OCI-M1 (cell line): ENCODE measurements around the gene KDM4E.
"Not testable (repeated sequence)": the region's sequence is repeated elsewhere in the genome, so short reads cannot be mapped to it uniquely, and the experiment has no call there.

Experiments used
- DNase-seq: peaks from one replicate; lab custom pipeline; 2025; lab: John Stamatoyannopoulos, UW

KDM4E gene

GRCh38 chr11:95024958-95025357 is at the start of gene KDM4E:
KDM4E (plus strand) TSS chr11:95025258; CDS start chr11:95025558, 300 bp downstream.
- no peak for DNase-seq

DNA sequence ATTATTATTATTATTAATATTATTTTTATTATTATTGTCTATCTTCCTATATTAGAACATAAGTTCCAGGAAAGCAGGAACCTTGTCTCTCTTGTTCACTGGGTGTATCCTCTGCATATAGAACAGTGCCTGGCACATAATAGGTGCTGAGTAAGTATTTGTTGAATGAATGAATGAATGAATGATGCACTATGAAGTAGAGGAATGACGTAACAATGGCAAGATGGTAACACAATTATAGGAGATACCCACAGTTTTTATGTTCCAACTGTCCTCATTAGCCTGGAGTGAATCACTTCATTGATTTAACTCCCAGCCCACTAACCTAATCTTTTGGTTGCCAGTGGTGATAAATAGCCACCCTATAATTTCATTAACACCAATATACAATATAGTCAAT is 49.5 kb upstream of the KDM4E start:
- no peak for DNase-seq

- no peak for DNase-seq
Observed at GRCh38 chr11:94987378-94987777, 37.7 kb upstream of the KDM4E start.

DNA sequence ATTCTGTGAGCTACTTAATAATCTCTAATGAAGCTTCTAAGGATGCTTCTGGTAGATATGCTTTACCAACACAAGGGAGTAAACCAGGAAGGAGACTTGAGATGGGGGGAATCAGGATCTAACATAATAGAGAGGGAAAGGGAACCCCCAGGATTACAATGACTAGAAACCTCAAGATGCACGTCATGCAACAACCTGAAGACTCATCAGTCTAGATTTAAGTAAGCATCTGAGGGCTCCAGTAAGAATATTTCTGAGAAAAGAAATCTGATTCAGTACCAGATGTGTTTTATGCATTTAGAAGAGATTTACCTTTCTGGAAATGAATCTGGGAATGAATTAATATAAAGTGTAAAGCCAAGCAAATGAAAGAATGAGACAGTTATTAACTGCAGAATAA is 36.3 kb upstream of the KDM4E start:
- no peak for DNase-seq

- DNase-seq: no peak
Observed at GRCh38 chr11:94993400-94993943, 31.6 kb upstream of the KDM4E start.

DNA sequence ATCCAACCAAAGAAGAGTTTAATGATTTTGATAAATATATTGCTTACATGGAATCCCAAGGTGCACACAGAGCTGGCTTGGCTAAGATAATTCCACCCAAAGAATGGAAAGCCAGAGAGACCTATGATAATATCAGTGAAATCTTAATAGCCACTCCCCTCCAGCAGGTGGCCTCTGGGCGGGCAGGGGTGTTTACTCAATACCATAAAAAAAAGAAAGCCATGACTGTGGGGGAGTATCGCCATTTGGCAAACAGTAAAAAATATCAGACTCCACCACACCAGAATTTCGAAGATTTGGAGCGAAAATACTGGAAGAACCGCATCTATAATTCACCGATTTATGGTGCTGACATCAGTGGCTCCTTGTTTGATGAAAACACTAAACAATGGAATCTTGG is 27.6 kb upstream of the KDM4E start:
- no peak for DNase-seq

DNA sequence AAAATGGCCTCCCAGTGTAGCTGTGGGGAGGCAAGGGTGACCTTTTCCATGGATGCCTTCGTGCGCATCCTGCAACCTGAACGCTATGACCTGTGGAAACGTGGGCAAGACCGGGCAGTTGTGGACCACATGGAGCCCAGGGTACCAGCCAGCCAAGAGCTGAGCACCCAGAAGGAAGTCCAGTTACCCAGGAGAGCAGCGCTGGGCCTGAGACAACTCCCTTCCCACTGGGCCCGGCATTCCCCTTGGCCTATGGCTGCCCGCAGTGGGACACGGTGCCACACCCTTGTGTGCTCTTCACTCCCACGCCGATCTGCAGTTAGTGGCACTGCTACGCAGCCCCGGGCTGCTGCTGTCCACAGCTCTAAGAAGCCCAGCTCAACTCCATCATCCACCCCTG is 26.8 kb upstream of the KDM4E start:
- DNase-seq: no peak

- DNase-seq: no peak
Observed at GRCh38 chr11:95003716-95004115, 21.3 kb upstream of the KDM4E start.

- no peak for DNase-seq
Observed at GRCh38 chr11:95005642-95006041, 19.4 kb upstream of the KDM4E start.

- DNase-seq: no peak
Observed at GRCh38 chr11:95011376-95011775, 13.7 kb upstream of the KDM4E start.

DNA sequence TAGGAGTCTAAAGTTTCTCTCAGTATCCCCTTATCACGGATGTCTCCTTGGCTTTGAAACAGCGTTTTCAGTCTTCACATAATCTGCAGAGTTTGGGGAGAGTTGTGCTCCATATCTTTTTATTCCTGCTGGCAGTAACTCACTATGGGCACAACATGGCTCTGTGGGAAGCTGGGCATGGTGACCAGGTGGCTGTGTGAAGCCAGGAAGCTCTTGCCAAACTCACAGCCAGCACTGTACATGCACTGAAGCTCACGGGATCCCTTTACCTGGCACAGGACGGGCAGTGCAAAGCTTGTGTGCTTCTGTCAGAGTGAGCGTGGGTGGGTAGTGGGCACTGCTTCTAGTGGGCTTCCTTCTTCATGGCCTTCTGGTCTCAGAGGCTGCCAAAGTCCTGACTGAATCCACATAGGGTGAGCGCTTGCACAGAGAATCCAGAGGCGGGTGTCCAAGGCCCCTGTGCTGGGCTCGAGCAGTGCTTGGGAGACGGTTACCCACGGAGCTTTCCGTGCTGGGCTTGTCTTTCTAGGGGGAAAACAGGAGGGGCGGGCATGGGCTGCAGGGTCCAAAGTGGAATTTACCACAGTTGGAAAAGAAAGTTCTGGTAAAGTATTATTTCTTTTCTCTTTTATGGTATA is 10.8 kb upstream of the KDM4E start:
- no peak for DNase-seq

GRCh38 chr11:95016139-95016538 is 8.9 kb upstream of the KDM4E start:
- no peak for DNase-seq

DNA sequence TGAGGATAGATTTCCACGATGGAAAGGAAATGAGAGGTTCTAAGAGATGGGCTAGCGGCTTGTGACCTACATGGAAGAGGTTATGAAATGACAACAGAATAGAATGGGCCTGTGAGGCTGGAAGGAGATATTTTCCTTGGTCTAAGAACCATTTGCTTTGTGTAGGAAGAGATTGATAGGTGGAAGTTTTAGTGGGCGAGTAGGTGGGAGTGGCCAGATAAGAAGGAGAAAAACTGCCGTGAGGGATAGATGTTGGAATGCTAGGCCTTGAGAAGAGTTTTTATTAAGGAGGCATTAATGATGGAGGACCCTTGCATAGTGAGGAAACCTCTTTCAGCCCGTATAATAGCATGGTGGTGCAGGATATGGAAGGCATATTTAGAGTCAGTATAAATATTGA is 3.6 kb upstream of the KDM4E start:
- DNase-seq: not testable (repeated sequence)

GRCh38 chr11:95025594-95025993 is 536 bp downstream of the KDM4E start:
- not testable (repeated sequence) for DNase-seq

DNA sequence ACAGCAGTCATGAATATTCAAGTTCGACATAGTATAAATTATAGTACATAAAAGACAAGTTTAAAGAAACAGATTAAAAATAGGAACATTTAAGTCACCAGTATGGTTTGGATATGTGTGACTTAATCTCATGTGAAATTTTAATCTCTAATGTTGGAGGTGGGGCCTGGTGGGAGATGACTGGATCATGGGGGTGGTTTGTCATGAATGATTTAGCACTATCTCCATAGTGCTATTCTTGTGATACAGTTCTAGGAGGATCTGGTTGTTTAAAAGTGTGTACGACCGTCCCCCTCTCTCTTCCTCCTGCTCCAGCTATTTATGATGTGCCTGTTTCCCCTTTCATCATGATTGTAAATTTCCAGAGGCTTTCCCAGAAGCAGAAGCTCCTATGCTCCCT is 3.3 kb downstream of the KDM4E start:
- no peak for DNase-seq

- DNase-seq: no peak
Observed at GRCh38 chr11:95033051-95033450, 8.0 kb downstream of the KDM4E start.

- no peak for DNase-seq
Observed at GRCh38 chr11:95035316-95035715, 10.3 kb downstream of the KDM4E start.

GRCh38 chr11:95037356-95038035 is 12.4 kb downstream of the KDM4E start:
- DNase-seq: not testable (repeated sequence)

GRCh38 chr11:95042239-95042638 is 17.2 kb downstream of the KDM4E start:
- no peak for DNase-seq

GRCh38 chr11:95042906-95043305 is 17.8 kb downstream of the KDM4E start:
- DNase-seq: no peak

GRCh38 chr11:95044010-95044409 is 19.0 kb downstream of the KDM4E start:
- no peak for DNase-seq

GRCh38 chr11:95045812-95046211 is 20.8 kb downstream of the KDM4E start:
- DNase-seq: no peak

- not testable (repeated sequence) for DNase-seq
Observed at GRCh38 chr11:95049122-95049521, 24.1 kb downstream of the KDM4E start, which contains the start of gene KDM4F. KDM4F (plus strand) TSS chr11:95049422.
